A549 (cell line): ENCODE results near the gene HPGD. TPM values are rescaled to one million over a fixed set of nuclear protein-coding genes. Genes with fewer than 3 reads are reported as not detected.
A peak's percentile ranks its signal among the peaks of the same experiment; 100 is the strongest.

ENCODE experiments used
- ATAC-seq, 2 experiments: fragments of 200-7000 bp in 1 of 2; fragments of >200 bp in 1 of 2; cut with Nextera tagmentation in 1 of 2; cut with Tn5 transposase in 1 of 2; 3 replicates each; pipeline versions ENCODE4 v1.8.0 to v1.9.1; 2018 to 2020; ENCODE audit warnings: mild to moderate bottlenecking in 1 of 2, moderate library complexity in 1 of 2
- CTCF ChIA-PET: fragments of 300-600 bp; sonication (Branson Sonifier 250); formaldehyde crosslinking; extraction: SDS; loops from one replicate; lab custom pipeline; 2021; ENCODE audit warnings: antibody characterized with exemption, inconsistent platforms; lab: Yijun Ruan, JAX
- POLR2A ChIA-PET: fragments of 350-600 bp; formaldehyde crosslinking; extraction: SDS; loops from one replicate; lab custom pipeline; 2021; ENCODE audit warnings: antibody characterized with exemption, inconsistent platforms; lab: Yijun Ruan, JAX
- DNase-seq, 2 experiments: peaks; one replicate each; pipeline versions ENCODE4 v3.0.0 to v3.0.0-alpha.2; 2011 to 2016; ENCODE audit warnings: low read depth in 1 of 2, low spot score in 1 of 2
- FAIRE-seq: peaks from 2 replicates; lab custom pipeline; 2011; peaks lifted over from hg19 to GRCh38; lab: Jason Lieb, UNC
- H3K27ac ChIP-seq, 2 experiments: fragments of >200 bp; sonication (Bioruptor Twin); formaldehyde crosslinking; 3 replicates each; pipeline ENCODE4 v1.5.1; 2016 to 2017
- H3K4me1 ChIP-seq: fragments of >200 bp; sonication (Bioruptor Twin); formaldehyde crosslinking; 3 replicates; pipeline ENCODE4 v1.6.1; 2016
- H3K4me2 ChIP-seq: fragments of >200 bp; sonication (Bioruptor Twin); formaldehyde crosslinking; 3 replicates; pipeline ENCODE4 v1.6.1; 2016
- H3K4me3 ChIP-seq: fragments of >200 bp; sonication (Bioruptor Twin); formaldehyde crosslinking; 3 replicates; pipeline ENCODE4 v1.5.1; 2016
- H3K9me3 ChIP-seq: fragments of >200 bp; sonication (Bioruptor Twin); formaldehyde crosslinking; 3 replicates; pipeline ENCODE4 v1.6.1; 2016
- ATOH8 ChIP-seq: fragments of 250-450 bp; sonication (Bioruptor Pico); IDR thresholded peaks from 2 replicates; pipeline ENCODE4 v1.5.0; 2020; ENCODE audit warnings: low read depth, mild to moderate bottlenecking, moderate library complexity
- BCL3 ChIP-seq: fragments of >200 bp; sonication (Bioruptor Twin); formaldehyde crosslinking; IDR thresholded peaks from 3 replicates; pipeline ENCODE4 v1.6.1; 2016
- CEBPB ChIP-seq, 2 experiments: fragments of >200 bp in 1 of 2; sonication (Bioruptor Twin) in 1 of 2; formaldehyde crosslinking in 1 of 2; IDR thresholded peaks; 2 replicates each; pipeline ENCODE4 v1.6.1; 2012 to 2016
- CHD2 ChIP-seq: fragments of 150-350 bp; IDR thresholded peaks from 2 replicates; pipeline ENCODE4 v1.6.1; 2014; ENCODE audit warnings: low read length; ENCODE audit not compliant: partially characterized antibody
- CTCF ChIP-seq: fragments of >200 bp; sonication (Bioruptor Twin); formaldehyde crosslinking; IDR thresholded peaks from 3 replicates; pipeline ENCODE4 v1.5.1; 2016
- E2F6 ChIP-seq: IDR thresholded peaks from 2 replicates; pipeline ENCODE4 v1.6.1; 2012; ENCODE audit warnings: low read depth, borderline replicate concordance
- ESRRA ChIP-seq: fragments of 150-350 bp; IDR thresholded peaks from 2 replicates; pipeline ENCODE4 v1.6.1; 2014; ENCODE audit warnings: mild to moderate bottlenecking, low read length, borderline replicate concordance
- FOSL2 ChIP-seq, 2 experiments: fragments of 450-650 bp in 1 of 2; fragments of >200 bp in 1 of 2; sonication (Bioruptor Twin) in 1 of 2; formaldehyde crosslinking; IDR thresholded peaks; 2 replicates each; pipeline versions ENCODE4 v1.5.0 to v1.6.1; 2016 to 2020; ENCODE audit warnings: mild to moderate bottlenecking in 1 of 2, moderate library complexity in 1 of 2
- HES2 ChIP-seq: fragments of >200 bp; sonication (Bioruptor Twin); formaldehyde crosslinking; IDR thresholded peaks from 2 replicates; pipeline ENCODE4 v1.6.1; 2016
- HOXA7 ChIP-seq: fragments of 250-450 bp; sonication (Bioruptor Pico); IDR thresholded peaks from 2 replicates; pipeline ENCODE4 v1.5.0; 2020; ENCODE audit warnings: mild to moderate bottlenecking, moderate library complexity
- KDM1A ChIP-seq: fragments of 200-600 bp; sonication (generic); IDR thresholded peaks from 2 replicates; pipeline ENCODE4 v1.6.1; 2016; ENCODE audit warnings: low read depth, mild to moderate bottlenecking
- MAX ChIP-seq: IDR thresholded peaks from 2 replicates; pipeline ENCODE4 v1.6.1; 2012
- MAZ ChIP-seq: fragments of 150-350 bp; IDR thresholded peaks from 2 replicates; pipeline ENCODE4 v1.6.1; 2014; ENCODE audit warnings: antibody characterized with exemption, low read depth, low read length, borderline replicate concordance
- NFE2L2 ChIP-seq: fragments of 150-350 bp; conservative IDR thresholded peaks from 2 replicates; pipeline ENCODE4 v1.6.1; 2014; ENCODE audit warnings: low read length
- PHF8 ChIP-seq: fragments of 200-600 bp; sonication (generic); IDR thresholded peaks from 2 replicates; pipeline ENCODE4 v1.6.1; 2016; ENCODE audit warnings: low read depth, mild to moderate bottlenecking, antibody characterized with exemption, moderate library complexity, borderline replicate concordance
- POLR2A ChIP-seq: IDR thresholded peaks from 2 replicates; pipeline ENCODE4 v1.6.1; 2012; ENCODE audit warnings: mild to moderate bottlenecking, low read length
- POLR2AphosphoS2 ChIP-seq: conservative IDR thresholded peaks from 2 replicates; pipeline ENCODE4 v1.6.1; 2012; ENCODE audit warnings: low read length, improper control_type of control experiment, inconsistent platforms
- RFX5 ChIP-seq: fragments of 450-650 bp; IDR thresholded peaks from 2 replicates; pipeline ENCODE4 v1.7.1; 2014; ENCODE audit warnings: antibody characterized with exemption, mild to moderate bottlenecking, moderate library complexity
- SMC3 ChIP-seq: fragments of >200 bp; sonication (Bioruptor Twin); formaldehyde crosslinking; IDR thresholded peaks from 3 replicates; pipeline ENCODE4 v1.6.1; 2018; ENCODE audit warnings: inconsistent platforms
- TP53 ChIP-seq: fragments of 250-450 bp; sonication (Bioruptor Pico); IDR thresholded peaks from 2 replicates; pipeline ENCODE4 v1.5.0; 2021; ENCODE audit warnings: mild to moderate bottlenecking, moderate library complexity
- ZFP36 ChIP-seq: fragments of 450-650 bp; IDR thresholded peaks from 2 replicates; pipeline ENCODE4 v1.6.1; 2014; ENCODE audit warnings: borderline replicate concordance; ENCODE audit not compliant: partially characterized antibody
- WGBS: methylation state at CpG from one replicate; pipeline ENCODE4 v1.1.6; 2017; ENCODE audit errors: missing lambda C conversion rate; 5-methylcytosine and 5-hydroxymethylcytosine counted together
- polyA plus RNA-seq, 4 experiments: library from polyadenylated mRNA; depleted of rRNA in 3 of 4; stranded (reverse); fragments of >200 nt; fragmentation: RNase III in 1 of 4; extraction: RNeasy Plus Mini Kit Qiagen cat#74134 plus additional on column Dnase treatment in 1 of 4; gene quantifications; 2 replicates in 3 of 4; 3 replicates in 1 of 4; pipeline ENCODE4 v1.2.3, GENCODE V29; 2011 to 2017

Gene HPGD
- polyA plus RNA-seq, 2 of the 4 experiments (the other 2 are of a cell fraction), result 114 to 127 TPM

GRCh38 chr4:174454815-174455473 lies 67.3 kb downstream of the HPGD start (continued):
- no peak for TF ChIP-seq PHF8
- TF ChIP-seq E2F6, result no peak
- no peak for TF ChIP-seq ZFP36
- TF ChIP-seq NFE2L2, result no peak

- no peak for DNase-seq
- TF ChIP-seq CEBPB (IDR thresholded peaks at IDR 0.05) (peak; percentile 26 to 29; a peak in 2 of 4 replicates), FOSL2 (IDR thresholded peaks at IDR 0.05) (no peak), FOSL2 (CRISPR knock-in tag; IDR thresholded peaks at IDR 0.05) (no peak)
- TF ChIP-seq, all 56 proteins: peak for 1
- ChIA-PET CTCF (interaction anchor here (0.7 to 1.3 kb wide), 2 partner anchors 47 to 643 kb away, joined by 3 to 4 read pairs; no protein-coding TSS in a partner anchor), POLR2A (no interaction called here)
- Histone ChIP-seq H3K4me1 (peaks cover 41% of the 10 kb centered on the region), H3K9me3 (no peaks in the 10 kb centered on the region), H3K4me2 (peak overlapping the region; percentile 62), H3K4me3 (no peak overlapping the region), H3K27ac (peak overlapping the region; percentile 52 to 56)
- FAIRE-seq (no peak), ATAC-seq (no peak)
- 55% methylated on average over 2 of the region's 2 CpGs for WGBS
Measured at GRCh38 chr4:174451718-174452296, 70.5 kb downstream of the HPGD start.

GRCh38 chr4:174450786-174451125 lies 71.5 kb downstream of the HPGD start:
- ChIA-PET POLR2A (no interaction called here), CTCF (interaction anchor here (1.3 kb wide), 1 partner anchor 46 kb away, joined by 3 read pairs; no protein-coding TSS in a partner anchor)
- Histone ChIP-seq H3K27ac (peak overlapping the region; percentile 15 to 37; a peak in 2 of 6 replicates), H3K4me3 (no peak overlapping the region), H3K9me3 (no peaks in the 10 kb centered on the region), H3K4me2 (no peak overlapping the region), H3K4me1 (peaks cover 41% of the 10 kb centered on the region)
- FAIRE-seq, result no peak
- WGBS, result 93% methylated on average over 3 of the region's 3 CpGs
- DNase-seq, result no peak
- TF ChIP-seq POLR2A (no peak), MAX (no peak), HOXA7 (no peak), HES2 (no peak), CTCF (no peak), PHF8 (no peak), KDM1A (no peak), FOSL2 (IDR thresholded peaks at IDR 0.05) (no peak), FOSL2 (CRISPR knock-in tag; IDR thresholded peaks at IDR 0.05) (no peak), RFX5 (no peak), SMC3 (no peak), TP53 (CRISPR knock-in tag) (no peak), ATOH8 (CRISPR knock-in tag) (no peak), BCL3 (no peak), ESRRA (no peak), CHD2 (no peak), POLR2AphosphoS2 (no peak), MAZ (no peak)
- no peak for ATAC-seq
